ENCODE data around the gene AHCYL2.

Gene AHCYL2

GRCh38 chr7:129225206-129225930, 538 bp downstream of the AHCYL2 start:
- peak overlapping the region; percentile 97 for H3K4me3 ChIP-seq
- no peak overlapping the region for H3K27ac ChIP-seq
- H3K9ac ChIP-seq (ENCODE audit: insufficient read length), result peak overlapping the region; percentile 68
- TF ChIP-seq POLR2AphosphoS5 (IDR thresholded peaks at IDR 0.05; ENCODE audit: borderline replicate concordance, low read depth, low read length), result no peak
- no peak for TF ChIP-seq FOXP2 (optimal IDR thresholded peaks at IDR 0.05; ENCODE audit: control extremely low read depth, extremely low read length, insufficient read depth)
- no peak for TF ChIP-seq EZH2 (IDR thresholded peaks at IDR 0.05)
- no peak for DNase-seq (ENCODE audit: low read depth, low spot score)
- no peaks in the 10 kb centered on the region for H3K9me3 ChIP-seq (ENCODE audit: low read depth, low read length)
- no peaks in the 10 kb centered on the region for H3K36me3 ChIP-seq (ENCODE audit: insufficient read depth, low read length)

- no peak for DNase-seq (ENCODE audit: low read depth, low spot score)
Measured at GRCh38 chr7:129225931-129226572, 1.2 kb downstream of the AHCYL2 start.

GRCh38 chr7:129227646-129228578, 3.1 kb downstream of the AHCYL2 start:
- Histone ChIP-seq H3K9me3 (ENCODE audit: low read depth, low read length) (no peaks in the 10 kb centered on the region), H3K4me3 (no peak overlapping the region)
- no peak for DNase-seq (ENCODE audit: low read depth, low spot score)

More at GRCh38 chr7:129225931-129226572, 1.2 kb downstream of the AHCYL2 start:
- H3K4me3 ChIP-seq, result peak overlapping the region; percentile 97
- peak overlapping the region; percentile 68 for H3K9ac ChIP-seq (ENCODE audit: insufficient read length)
- no peaks in the 10 kb centered on the region for H3K9me3 ChIP-seq (ENCODE audit: low read depth, low read length)
- no peak for TF ChIP-seq POLR2AphosphoS5 (IDR thresholded peaks at IDR 0.05; ENCODE audit: borderline replicate concordance, low read depth, low read length)
- TF ChIP-seq FOXP2 (optimal IDR thresholded peaks at IDR 0.05; ENCODE audit: control extremely low read depth, extremely low read length, insufficient read depth), result no peak
- TF ChIP-seq EZH2 (IDR thresholded peaks at IDR 0.05), result no peak
- no peak overlapping the region for H3K27ac ChIP-seq
- no peaks in the 10 kb centered on the region for H3K36me3 ChIP-seq (ENCODE audit: insufficient read depth, low read length)

GRCh38 chr7:129228633-129229032, 3.8 kb downstream of the AHCYL2 start:
- Histone ChIP-seq H3K4me3 (no peak overlapping the region), H3K9me3 (ENCODE audit: low read depth, low read length) (no peaks in the 10 kb centered on the region), H3K27ac (no peak overlapping the region), H3K36me3 (ENCODE audit: insufficient read depth, low read length) (no peaks in the 10 kb centered on the region), H3K9ac (ENCODE audit: insufficient read length) (no peak overlapping the region)
- DNase-seq (ENCODE audit: low read depth, low spot score), result no peak
- TF ChIP-seq POLR2AphosphoS5 (IDR thresholded peaks at IDR 0.05; ENCODE audit: borderline replicate concordance, low read depth, low read length) (no peak), FOXP2 (optimal IDR thresholded peaks at IDR 0.05; ENCODE audit: control extremely low read depth, extremely low read length, insufficient read depth) (no peak), EZH2 (IDR thresholded peaks at IDR 0.05) (no peak)

More at GRCh38 chr7:129227646-129228578, 3.1 kb downstream of the AHCYL2 start:
- no peak for TF ChIP-seq EZH2 (IDR thresholded peaks at IDR 0.05)
- no peak for TF ChIP-seq FOXP2 (optimal IDR thresholded peaks at IDR 0.05; ENCODE audit: control extremely low read depth, extremely low read length, insufficient read depth)
- TF ChIP-seq POLR2AphosphoS5 (IDR thresholded peaks at IDR 0.05; ENCODE audit: borderline replicate concordance, low read depth, low read length), result no peak
- no peak overlapping the region for H3K27ac ChIP-seq
- H3K36me3 ChIP-seq (ENCODE audit: insufficient read depth, low read length), result no peaks in the 10 kb centered on the region
- no peak overlapping the region for H3K9ac ChIP-seq (ENCODE audit: insufficient read length)

- no peak for DNase-seq (ENCODE audit: low read depth, low spot score)
- Histone ChIP-seq H3K27ac (no peak overlapping the region), H3K9me3 (ENCODE audit: low read depth, low read length) (no peaks in the 10 kb centered on the region), H3K36me3 (ENCODE audit: insufficient read depth, low read length) (no peaks in the 10 kb centered on the region), H3K9ac (ENCODE audit: insufficient read length) (no peak overlapping the region), H3K4me3 (no peak overlapping the region)
- TF ChIP-seq EZH2 (IDR thresholded peaks at IDR 0.05), result no peak
- TF ChIP-seq FOXP2 (optimal IDR thresholded peaks at IDR 0.05; ENCODE audit: control extremely low read depth, extremely low read length, insufficient read depth), result no peak
- TF ChIP-seq POLR2AphosphoS5 (IDR thresholded peaks at IDR 0.05; ENCODE audit: borderline replicate concordance, low read depth, low read length), result no peak
Measured at GRCh38 chr7:129231666-129232065, 6.8 kb downstream of the AHCYL2 start.

GRCh38 chr7:129238546-129238945, 13.7 kb downstream of the AHCYL2 start:
- Histone ChIP-seq H3K27ac (no peak overlapping the region), H3K4me3 (no peak overlapping the region)

GRCh38 chr7:129240119-129240820, 15.4 kb downstream of the AHCYL2 start:
- Histone ChIP-seq H3K36me3 (ENCODE audit: insufficient read depth, low read length) (no peaks in the 10 kb centered on the region), H3K9ac (ENCODE audit: insufficient read length) (no peak overlapping the region), H3K27ac (no peak overlapping the region), H3K4me3 (no peak overlapping the region), H3K9me3 (ENCODE audit: low read depth, low read length) (no peaks in the 10 kb centered on the region)
- no peak for DNase-seq (ENCODE audit: low read depth, low spot score)
- TF ChIP-seq FOXP2 (optimal IDR thresholded peaks at IDR 0.05; ENCODE audit: control extremely low read depth, extremely low read length, insufficient read depth) (no peak), POLR2AphosphoS5 (IDR thresholded peaks at IDR 0.05; ENCODE audit: borderline replicate concordance, low read depth, low read length) (no peak)

More at GRCh38 chr7:129238546-129238945, 13.7 kb downstream of the AHCYL2 start:
- TF ChIP-seq FOXP2 (optimal IDR thresholded peaks at IDR 0.05; ENCODE audit: control extremely low read depth, extremely low read length, insufficient read depth) (no peak), EZH2 (IDR thresholded peaks at IDR 0.05) (no peak), POLR2AphosphoS5 (IDR thresholded peaks at IDR 0.05; ENCODE audit: borderline replicate concordance, low read depth, low read length) (no peak)
- DNase-seq (ENCODE audit: low read depth, low spot score), result no peak
- Histone ChIP-seq H3K36me3 (ENCODE audit: insufficient read depth, low read length) (no peaks in the 10 kb centered on the region), H3K9ac (ENCODE audit: insufficient read length) (no peak overlapping the region), H3K9me3 (ENCODE audit: low read depth, low read length) (no peaks in the 10 kb centered on the region)

Data from SK-N-MC (cell line).